ENCODE measurements around the gene FEN1.

- TF ChIP-seq, protein P1, sequence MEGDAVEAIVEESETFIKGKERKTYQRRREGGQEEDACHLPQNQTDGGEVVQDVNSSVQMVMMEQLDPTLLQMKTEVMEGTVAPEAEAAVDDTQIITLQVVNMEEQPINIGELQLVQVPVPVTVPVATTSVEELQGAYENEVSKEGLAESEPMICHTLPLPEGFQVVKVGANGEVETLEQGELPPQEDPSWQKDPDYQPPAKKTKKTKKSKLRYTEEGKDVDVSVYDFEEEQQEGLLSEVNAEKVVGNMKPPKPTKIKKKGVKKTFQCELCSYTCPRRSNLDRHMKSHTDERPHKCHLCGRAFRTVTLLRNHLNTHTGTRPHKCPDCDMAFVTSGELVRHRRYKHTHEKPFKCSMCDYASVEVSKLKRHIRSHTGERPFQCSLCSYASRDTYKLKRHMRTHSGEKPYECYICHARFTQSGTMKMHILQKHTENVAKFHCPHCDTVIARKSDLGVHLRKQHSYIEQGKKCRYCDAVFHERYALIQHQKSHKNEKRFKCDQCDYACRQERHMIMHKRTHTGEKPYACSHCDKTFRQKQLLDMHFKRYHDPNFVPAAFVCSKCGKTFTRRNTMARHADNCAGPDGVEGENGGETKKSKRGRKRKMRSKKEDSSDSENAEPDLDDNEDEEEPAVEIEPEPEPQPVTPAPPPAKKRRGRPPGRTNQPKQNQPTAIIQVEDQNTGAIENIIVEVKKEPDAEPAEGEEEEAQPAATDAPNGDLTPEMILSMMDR (IDR thresholded peaks at IDR 0.05), result no peak
- TF ChIP-seq POLR2A (IDR thresholded peaks at IDR 0.05), result no peak
- TF ChIP-seq EP300 (IDR thresholded peaks at IDR 0.05), result no peak
Measured at GRCh38 chr11:61806785-61807184, 14.1 kb downstream of the FEN1 start.
